Fibroblast of the conjunctiva (primary cell): ENCODE data around the gene PSD4.

Experiments used
- DNase-seq: peaks from one replicate; pipeline ENCODE4 v3.0.0-alpha.2; 2010; ENCODE audit warnings: low read depth

The PSD4 gene

DNA sequence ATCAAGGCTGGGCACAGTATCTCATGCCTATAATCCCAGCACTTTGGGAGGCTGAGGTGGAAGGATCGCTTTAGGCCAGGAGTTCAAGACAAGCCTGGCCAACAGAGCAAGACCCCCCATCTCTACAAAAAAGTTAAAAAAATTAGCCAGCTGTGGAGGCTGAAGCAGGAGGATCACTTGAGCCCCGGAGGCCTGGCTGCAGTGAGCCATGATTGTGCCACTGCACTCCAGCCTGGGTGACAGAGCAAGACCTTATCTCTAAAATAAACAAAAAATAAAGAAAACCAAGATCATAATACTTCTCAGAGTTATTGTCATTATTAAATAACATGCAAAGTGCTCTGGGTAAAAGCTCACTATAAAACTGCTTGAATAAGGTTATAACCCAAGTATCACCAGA lies 31.5 kb upstream of the PSD4 start:
- DNase-seq = no peak

DNA sequence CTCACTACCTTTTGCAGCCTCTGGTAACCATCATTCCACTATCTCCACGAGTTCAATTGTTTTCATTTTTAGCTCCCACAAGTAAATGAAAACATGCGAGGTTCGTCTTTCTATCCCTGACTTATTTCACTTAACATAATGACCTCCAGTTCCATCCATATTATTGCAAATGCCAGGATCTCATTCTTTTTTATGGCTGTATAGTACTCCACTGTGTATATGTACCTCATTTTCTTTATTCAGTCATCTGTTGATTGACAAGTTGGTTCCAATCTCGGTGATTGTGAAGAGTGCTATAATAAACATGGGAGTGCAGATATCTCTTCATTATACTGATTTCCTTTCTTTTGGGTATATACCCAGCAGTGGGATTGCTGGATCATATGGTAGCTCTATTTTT lies 29.5 kb upstream of the PSD4 start:
- DNase-seq = no peak

DNA sequence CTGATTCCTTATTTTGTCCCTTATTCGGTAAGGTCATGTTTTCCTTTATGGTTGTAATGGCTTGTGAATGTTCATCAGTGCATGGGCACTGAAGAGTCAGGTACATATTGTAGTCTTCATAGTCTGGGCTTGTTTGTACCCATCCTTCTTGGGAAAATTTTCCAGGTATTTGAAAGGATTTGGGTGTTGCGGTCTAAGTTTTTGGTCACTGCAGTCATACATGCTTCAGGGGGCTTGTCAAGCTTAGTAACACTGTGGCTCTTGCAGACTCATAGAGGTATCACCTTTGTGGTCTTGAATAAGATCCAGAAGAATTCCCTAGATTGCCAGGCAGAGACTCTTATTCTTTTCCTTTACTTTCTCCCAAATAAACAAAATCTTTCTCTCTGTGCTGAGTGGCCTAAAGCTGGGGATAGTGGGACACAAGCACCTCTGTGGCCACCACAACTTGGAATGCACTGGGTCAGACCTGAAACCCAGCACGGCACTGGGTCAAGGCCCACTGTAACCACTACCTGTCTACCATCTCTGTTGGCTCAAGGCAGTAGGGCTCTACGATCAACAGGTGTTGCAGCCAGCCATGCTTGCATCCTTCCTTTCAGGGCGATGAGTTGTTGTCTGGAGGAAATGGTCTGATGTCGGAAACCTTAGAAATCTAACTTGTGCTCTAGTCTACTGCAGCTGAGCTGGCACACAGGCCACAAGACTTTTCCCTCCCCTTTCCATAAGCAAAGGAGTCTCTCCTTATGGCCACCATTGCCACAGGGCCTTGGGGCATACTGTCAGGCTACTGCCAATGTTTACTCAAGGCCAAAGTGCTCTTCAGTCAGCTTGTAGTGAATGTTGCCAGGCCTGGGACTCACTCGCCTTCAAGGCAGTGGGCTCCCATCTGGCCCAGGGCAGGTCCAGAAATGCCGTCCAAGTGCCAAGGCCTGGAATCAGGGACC lies 24.9 kb upstream of the PSD4 start:
- DNase-seq = no peak

DNA sequence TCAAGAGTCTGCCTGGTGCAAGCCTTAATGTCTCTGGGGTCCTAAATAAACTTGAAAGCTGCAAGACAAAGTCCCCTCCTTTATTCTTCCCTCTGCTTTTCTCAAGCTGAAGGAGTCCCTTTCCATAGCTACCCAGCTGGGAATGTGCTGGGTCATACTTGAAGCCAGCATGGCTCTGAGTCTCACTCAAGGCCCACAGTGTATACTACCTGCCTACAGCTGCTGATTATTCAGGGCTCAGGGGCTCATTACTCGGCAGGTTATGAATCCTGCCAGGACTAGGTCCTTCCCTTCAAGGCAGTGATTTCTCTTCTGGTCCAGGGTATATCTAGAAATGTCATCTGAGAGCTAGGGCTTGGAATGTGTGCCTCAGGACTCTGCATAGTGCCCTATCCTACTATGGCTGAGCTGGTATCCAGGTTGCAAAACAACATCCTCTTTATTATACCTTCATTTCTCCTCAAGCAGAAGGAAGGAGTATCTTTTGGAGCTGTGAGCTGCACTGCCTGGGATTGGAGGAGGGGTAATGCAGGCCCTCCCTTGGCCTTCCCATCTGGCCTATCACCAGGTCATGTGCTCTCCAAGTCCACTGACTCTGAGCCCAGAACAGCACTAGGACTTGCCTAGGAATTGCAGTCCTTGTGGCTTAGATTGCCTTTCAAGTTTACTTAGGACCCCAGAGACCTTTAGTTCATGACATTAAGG lies 24.1 kb upstream of the PSD4 start:
- no peak for DNase-seq

DNA sequence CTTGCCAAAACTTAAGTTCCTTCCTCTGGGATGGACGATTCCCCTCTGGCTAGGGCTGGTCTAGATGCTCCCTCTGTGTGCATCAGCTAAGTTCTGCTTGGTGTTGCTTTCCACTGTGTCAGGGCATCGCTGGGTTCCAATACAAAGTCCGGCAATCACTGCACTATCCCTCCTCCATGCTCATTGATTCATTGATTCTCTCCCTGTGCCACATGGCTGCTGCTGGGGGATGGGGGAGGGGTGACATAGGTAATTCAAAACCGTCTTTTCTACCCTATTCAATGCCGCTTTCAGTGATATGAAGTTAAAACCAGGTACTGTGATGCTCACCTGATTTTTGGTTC lies 23.5 kb upstream of the PSD4 start:
- no peak for DNase-seq

DNA sequence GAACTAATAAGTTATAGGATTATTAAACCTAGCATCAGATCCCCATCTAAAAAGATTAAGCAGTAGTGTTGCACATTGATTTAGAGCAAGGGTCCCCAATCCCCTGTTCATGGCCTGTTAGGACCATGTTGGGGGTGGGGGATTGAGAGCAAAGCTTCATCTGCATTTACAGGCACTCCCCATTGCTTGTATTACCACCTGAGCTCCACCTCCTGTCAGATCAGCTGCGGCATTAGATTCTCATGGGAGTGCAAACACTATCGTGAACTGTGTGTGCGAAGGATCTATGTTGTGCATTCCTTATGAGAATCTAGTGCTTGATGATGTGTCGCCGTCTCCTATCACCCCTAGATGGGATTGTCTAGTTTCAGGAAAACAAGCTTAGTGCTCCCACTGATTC lies 18.4 kb upstream of the PSD4 start:
- no peak for DNase-seq

DNA sequence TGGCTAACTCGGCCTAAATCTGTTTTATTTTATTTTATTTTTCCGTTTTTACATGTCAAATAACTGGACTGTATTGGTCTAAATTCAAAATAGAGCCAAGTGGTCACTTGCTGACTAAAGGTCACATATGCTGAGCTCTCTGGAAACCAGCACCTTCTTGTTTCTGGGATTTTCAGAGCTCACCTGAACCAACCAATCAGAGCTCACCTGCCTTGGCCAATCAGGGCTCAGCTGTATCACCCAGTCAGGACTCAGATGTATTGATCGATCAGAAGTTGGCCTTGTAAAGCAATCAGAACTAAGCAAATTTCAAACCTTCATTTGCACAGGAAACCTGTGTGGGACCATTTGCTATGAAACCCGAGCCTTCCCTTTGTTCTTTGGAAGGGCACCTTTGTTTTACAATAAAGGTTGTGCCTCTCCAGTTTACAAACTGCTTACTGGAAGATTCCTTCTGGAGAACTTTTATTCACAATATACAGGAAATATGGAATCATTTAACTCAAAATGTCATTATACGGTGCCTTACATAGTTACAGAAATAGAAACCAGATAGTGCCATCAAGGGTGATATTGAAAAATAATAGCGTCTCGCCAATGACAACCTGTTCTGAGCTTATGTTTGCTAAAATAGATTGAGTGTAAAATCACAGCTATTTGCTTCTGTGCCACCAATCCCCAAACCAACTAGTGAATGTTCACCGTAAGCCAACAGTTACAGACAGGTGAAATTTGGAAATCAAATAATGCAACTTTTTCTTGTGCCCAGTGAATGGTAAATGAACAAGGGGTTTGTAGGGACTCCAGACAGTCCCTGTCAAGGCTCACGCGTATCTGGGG lies 17.3 kb upstream of the PSD4 start:
- DNase-seq = no peak

DNA sequence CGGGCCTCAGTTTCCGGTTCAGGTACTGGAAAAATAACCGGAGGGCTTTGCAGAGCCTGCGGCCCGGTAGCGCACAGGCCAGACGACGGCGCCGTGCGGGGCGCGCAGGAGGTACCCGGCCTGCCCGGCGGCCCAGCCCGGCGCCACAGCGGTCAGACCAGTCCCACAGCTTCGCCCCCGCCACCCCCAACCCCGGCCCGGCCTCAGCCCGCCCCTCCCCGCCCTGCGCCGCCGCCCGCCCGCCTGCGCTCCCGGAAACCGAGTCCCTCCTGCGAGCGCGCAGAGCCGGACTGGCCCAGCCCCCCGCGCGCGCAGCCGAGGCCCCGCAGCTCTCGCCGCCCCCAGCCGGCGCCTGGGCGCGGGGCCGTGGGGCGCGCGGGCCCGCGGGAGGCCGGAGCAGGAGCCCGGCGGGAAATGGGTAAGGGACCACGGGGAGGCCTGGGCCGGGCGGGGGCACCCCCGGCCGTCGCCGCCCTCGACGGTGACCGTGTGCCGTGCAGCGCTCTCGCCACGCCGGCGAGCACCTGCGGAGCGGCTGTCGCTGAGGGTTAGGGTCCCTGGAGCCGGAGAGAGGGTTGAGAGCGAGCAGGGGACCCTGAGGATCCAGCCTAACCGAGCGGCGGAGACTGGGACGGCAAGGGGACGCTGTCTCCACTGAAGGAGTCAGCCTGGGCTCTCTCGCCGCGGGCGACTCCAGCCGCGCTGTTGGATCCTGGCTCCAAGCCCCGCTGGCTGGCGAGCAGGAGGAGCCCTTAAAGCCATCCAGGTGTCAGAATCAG lies 16.5 kb upstream of the PSD4 start:
- DNase-seq = no peak

DNA sequence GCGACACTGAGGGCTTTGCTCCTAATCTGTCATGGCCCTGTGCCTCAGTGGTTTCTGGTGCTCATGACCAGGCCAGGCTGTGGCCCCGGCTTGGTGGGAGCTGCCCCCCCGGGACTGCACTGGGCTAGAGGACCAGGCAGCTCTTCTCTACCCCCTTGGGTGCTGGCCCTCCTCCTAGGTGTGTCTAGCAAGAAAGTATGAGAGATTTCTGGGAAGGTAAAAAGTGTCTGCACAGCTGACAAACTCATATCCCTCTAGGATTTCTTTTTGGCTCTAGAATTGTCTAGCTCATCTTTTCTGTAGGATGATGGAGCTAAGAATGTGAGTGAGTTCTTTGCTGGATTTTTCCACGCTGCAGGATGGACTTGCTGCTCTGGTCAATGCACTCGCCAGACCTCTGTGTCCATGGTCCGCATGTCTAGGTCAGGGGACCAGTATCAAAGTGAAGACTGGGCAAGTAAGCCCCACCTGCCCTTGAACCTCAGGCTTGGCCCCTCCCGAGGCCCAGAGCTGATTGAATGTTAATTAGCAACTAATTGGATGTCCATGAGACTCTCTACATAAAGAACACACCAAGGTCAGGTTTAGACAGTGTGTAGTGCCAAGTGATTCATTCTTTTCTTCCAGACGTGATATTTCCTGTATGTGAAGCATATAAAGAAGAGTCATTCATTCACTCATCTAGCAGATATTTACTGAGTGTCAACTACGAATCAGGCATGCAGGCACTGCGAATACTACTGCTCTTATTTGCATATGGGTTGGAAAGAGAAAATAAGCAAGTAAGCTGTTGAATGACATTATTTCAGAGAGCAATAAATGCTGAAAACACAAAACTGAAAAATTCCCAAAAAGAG lies 15.6 kb upstream of the PSD4 start:
- DNase-seq = no peak

DNA sequence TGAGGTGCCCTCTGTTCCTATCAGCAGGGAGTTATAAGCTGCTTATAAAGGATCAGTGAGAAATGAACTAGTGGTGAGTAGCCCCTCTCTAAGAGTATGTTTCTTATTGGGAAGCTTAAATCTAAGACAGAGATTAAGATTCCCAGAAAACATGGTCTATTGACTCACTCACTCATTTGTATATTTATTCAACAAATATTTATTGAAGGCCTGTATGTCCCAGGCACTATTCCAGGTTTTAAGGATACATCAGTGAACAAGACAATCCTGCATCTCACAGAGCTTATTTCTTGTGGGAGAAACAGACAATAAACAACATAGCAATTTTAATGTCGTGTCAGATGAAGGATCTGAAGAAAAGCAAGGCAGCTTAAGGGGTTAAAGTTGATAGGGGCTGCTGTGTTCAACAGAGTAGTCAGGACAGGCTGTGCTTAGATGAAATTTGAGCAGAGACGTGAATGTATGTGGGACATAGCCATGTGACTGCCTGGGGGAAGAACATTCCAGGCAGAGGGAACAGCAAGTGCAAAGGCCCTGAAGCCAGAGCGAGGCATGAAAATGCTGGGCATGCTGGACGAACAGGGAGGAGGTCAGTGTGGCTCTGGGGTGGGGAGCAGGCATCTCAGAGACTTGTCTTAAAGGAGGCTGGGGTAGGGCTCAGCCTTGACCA lies 14.8 kb upstream of the PSD4 start:
- DNase-seq = peak; percentile 48

DNA sequence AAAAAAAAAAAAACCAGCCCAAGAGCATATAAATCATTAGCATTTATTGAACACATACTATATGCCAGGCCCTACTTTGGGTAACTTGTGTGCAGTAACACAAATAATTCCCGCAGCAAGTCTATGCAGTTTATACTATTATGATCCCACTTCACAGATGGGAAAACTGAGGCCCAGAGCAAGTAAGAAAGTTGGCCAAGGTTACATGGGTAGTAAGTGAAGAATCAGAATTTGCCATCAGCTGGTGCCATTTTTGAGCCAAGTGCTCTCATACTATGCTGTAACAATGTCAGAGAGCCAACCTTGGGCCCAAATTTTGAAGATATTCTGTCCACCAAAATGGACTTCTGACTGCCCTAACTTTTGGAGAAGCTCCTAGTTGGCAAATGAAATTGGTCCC lies 13.5 kb upstream of the PSD4 start:
- no peak for DNase-seq

DNA sequence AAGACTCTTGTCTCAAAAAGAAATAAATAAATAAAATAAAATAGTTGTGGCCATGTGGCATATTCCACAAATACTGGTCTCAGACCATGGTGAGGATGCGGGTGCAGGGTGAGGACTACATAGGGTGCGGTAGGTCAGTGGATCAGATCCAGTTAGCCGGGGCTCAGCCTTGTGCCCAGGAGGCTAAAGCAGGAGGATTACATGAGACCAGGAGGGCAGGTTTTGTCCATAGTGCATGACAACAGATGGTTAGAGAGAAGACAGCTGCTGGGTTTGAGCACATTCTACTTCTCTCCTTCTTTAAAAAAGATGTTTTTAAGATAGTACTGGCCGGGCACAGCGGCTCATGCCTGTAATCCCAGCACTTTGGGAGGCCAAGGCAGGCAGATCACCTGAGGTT lies 12.8 kb upstream of the PSD4 start:
- DNase-seq = no peak

DNA sequence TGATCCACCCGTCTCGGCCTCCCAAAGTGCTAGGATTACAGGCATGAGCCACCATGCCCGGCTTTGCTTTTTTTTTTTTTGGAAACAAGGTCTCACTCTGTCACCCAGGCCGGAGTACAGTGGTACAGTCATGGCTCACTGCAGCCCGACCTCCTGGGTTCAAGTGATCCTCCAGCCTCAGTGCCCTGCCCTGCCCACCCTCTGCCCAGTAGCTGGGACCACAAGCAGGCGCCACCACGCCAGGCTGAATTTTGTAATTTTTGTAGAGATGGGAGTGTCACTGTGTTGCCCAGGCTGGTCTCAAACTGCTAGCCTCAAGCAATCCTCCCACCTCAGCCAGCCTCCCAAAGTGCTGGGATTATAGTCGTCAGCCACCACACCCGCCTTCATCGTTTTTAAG lies 11.6 kb upstream of the PSD4 start:
- no peak for DNase-seq

DNA sequence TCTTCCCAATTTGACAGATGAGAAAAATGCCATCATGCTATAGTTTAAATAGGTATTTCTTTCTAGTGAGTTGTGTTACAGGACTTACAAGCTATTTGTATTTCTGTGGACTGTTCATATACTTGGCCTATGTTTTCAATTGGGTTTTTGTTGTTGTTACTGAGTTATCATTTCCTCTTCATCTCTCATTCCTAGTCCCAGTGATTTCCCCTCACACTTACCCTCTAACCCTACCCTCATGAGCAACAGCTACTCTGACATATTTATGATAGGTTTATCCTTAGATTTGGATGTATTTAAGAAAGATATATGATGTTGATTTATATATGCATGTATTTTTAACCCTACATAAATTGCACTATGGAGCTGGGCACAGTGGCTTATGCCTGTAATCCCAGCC lies 10.9 kb upstream of the PSD4 start:
- no peak for DNase-seq

DNA sequence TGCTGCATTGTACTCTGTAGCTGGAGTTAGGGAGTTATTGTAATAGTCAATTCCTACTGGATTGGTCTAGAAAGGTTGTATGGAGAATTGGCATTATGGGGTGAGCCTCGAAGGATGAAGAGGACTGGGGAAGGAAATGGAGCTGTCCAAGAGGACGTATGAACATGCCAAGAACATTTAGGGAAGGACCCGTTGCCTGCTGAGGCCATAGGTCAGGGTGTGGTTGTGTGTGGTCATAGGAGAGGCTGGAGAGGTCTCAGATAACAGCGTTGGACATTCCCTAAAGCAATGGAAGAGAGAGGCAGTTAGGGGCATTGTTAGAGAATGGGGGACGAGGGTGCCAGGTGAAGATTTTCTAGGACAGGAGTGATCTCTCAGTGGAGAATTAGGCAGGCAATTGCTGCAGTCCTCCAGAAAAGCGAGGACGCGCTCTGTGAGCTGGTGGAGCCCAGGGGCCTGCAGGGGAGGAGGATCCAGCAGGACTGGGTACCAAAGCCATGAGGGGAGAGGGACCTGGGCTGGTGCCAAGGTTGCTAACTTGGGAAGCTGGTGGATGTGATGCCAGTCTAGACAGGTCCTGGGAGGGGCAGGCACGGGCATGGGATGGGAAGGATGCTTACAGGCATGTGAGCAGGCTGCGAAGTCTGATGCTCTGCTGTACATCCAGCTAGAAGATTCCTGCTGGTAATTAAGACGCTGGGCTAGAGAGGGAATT lies 9.4 kb upstream of the PSD4 start:
- no peak for DNase-seq

DNA sequence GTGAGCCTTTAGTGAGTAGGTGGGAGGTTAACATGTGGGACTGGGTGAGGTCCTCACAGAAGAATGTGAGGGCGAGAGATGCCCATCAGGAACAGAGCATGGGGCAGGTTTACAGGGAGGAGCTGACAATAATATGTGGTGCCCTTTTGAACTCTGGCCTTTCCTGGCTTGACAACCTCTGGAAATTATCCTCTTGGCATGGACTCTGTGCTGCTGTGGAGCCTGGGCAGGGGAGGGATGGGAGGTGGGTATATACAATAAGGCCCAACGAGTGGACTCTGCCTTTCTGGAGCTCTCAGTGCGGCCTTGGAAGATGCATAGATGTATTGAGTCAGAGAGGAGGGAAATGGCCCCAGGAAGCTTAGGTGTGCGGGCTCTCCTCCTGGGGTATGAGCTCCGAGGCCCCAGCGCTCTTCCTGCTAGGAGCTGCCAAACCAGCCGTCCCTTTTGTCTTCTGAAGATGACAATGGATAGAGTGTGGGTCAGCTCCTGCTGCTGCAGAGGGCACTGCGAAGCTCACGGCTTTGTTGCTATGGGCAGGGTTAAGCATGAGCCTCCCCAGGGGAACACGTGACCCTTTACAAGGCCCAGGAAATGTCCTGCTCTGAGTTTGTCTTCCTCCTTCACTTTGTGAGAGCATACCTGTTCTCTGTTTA lies 8.7 kb upstream of the PSD4 start:
- DNase-seq = no peak

DNA sequence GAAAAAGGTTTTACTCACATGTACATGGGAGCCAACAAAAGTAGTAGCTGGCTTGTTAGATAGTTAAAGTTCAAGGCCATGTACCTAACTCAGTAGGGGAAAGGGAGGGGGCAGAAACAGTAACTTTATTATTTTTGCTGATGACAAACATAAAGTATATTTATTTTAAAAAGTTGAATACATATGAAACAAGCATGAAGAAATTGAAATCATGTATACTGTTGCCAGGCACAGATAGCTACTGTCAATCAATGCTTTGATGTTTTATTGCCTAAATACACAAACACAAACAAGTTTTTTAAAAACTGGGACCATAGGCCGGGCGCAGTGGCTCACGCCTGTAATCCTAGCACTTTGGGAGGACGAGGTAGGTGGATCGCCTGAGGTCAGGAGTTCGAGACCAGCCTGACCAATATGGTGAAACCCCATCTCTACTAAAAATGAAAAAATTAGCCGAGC lies 7.6 kb upstream of the PSD4 start:
- DNase-seq = no peak

DNA sequence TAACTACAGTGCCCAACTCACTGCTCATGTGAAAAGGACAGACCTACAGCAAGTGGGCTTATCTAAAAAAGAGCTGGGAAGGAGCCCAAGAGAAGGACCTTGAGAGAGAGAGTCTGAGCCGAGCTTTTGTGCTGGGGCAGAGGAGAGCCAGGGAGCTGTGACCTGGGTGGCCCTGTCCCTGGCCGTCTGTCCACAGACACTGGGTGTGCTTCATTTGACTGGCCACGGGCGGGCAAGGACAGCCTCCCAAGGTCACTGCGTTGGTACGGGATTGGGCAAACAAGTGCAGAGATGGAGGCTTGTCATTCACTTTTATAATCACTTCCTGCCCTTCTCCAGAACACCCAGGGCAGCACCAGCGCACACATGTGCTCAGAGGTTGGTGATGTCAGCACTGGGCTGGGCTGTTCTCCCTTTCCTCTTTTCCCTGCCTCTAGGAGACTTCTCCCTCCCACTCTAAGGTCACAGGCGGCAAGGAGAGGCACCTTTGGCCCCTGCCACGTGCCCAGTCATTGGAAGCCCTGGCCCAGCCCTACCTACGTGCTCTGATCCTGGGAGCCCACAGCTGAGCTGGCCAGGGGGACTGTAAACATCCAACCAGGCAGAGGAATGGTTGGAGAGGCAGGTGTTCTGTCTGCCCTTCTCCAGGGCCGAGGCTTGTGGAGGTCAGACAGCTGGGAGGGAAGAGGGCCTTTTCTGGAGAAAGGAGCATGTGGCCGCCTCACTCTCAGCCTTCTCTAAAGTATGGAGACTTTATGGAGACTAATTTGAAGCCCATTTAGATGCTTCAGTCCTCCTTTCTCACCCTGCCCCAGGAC lies 6.4 kb upstream of the PSD4 start:
- DNase-seq = no peak
